GM12875 (cell line): ENCODE data around the gene ZNF398.
"Not testable (repeated sequence)": the region's sequence is repeated elsewhere in the genome, so short reads cannot be mapped to it uniquely, and the experiment has no call there.

Experiments
- H3K4me3 ChIP-seq: one replicate; pipeline ENCODE4 v1.5.1; 2011; ENCODE audit warnings: low read depth, low read length, control low read depth
- CTCF ChIP-seq: IDR thresholded peaks from 2 replicates; pipeline ENCODE4 v1.5.1; 2011; ENCODE audit warnings: low read depth, mild to moderate bottlenecking, control low read depth, inconsistent platforms, low read length, moderate library complexity, borderline replicate concordance; ENCODE audit not compliant: insufficient read depth

The ZNF398 gene

GRCh38 chr7:149133028-149133710 lies 14.1 kb upstream of the ZNF398 start:
- TF ChIP-seq CTCF, result no peak
- no peak overlapping the region for H3K4me3 ChIP-seq

- no peak overlapping the region for H3K4me3 ChIP-seq
- no peak for TF ChIP-seq CTCF
Observed at GRCh38 chr7:149136118-149136517, 11.1 kb upstream of the ZNF398 start.

GRCh38 chr7:149140831-149141230 lies 6.4 kb upstream of the ZNF398 start:
- no peak overlapping the region for H3K4me3 ChIP-seq
- no peak for TF ChIP-seq CTCF

- H3K4me3 ChIP-seq, result no peak overlapping the region
- TF ChIP-seq CTCF, result no peak
Observed at GRCh38 chr7:149141893-149142292, 5.4 kb upstream of the ZNF398 start.

- H3K4me3 ChIP-seq, result not testable (repeated sequence)
Observed at GRCh38 chr7:149144436-149144922, 2.8 kb upstream of the ZNF398 start.

- no peak for TF ChIP-seq CTCF
- H3K4me3 ChIP-seq, result peak overlapping the region; percentile 93
Observed at GRCh38 chr7:149145031-149145845, 2.0 kb upstream of the ZNF398 start.

GRCh38 chr7:149147752-149148653 lies 750 bp downstream of the ZNF398 start:
- peak overlapping the region; percentile 93 for H3K4me3 ChIP-seq
- TF ChIP-seq CTCF, result 0 out of 2 replicates have a peak, but pooled peaks have one; percentile 2
